ENCODE data around the gene SPOCK2. TPM values are rescaled to one million over a fixed set of nuclear protein-coding genes. Genes with fewer than 3 reads are reported as not detected.
"Not testable (repeated sequence)": the region's sequence is repeated elsewhere in the genome, so short reads cannot be mapped to it uniquely, and the experiment has no call there.

SPOCK2 gene
- total RNA-seq, 1 experiment from 2014 or later, result not detected

DNA sequence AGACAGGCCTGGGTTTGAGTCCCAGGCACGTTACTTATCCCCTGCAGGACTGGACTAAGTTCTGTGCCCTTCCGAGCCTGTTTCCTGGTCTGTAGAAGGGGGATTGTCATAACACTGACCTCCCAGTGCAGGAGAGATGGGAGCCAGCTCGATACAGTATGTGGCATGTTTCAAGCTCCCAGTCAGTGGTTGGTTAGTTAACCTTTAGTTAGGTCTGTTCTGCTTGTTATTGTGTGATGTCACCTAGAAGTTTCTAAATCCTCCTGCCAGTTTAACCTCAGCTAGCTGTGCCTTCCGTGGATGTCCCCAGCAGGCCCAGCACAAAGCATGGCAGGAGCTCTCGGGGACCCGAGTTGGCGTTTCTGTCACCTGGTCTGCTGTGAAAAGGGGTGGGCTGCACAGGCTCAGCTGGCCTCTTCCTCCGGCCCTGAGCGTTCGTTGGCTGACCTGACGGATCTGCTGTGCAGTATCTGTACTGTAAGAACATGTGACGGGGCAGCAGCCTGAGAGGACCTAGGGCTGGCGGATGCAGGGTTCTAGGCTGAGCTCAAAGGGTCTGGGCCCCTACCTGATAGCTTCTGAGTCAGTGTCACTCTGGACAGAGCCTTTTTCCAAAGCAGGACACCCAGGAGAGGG, 53.0 kb downstream of the SPOCK2 start:
- Histone ChIP-seq H3K27me3 (no peaks in the 10 kb centered on the region), H3K4me3 (no peak overlapping the region), H3K9me3 (no peaks in the 10 kb centered on the region), H3K36me3 (no peaks in the 10 kb centered on the region)
- no peak for DNase-seq

DNA sequence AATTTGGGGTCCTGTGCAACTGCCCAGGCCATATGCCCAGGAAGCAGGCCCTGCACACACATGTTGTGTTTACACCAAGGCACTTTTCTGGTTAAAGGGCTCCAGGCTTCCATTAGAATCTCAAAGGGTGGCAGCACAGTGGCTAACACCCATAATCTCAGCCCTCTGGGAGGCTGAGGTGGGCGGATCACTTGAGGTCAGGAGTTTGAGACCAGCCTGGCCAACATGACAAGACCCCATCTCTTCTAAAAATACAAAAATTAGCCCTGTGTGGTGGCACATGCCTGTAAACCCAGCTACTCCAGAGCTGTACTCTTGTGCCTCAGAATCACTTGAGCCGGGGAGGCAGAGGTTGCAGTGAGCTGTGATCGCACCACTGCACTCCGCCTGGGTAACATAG, 53.6 kb downstream of the SPOCK2 start:
- DNase-seq, result no peak
- H3K9me3 ChIP-seq, result no peaks in the 10 kb centered on the region
- no peak overlapping the region for H3K4me3 ChIP-seq
- no peaks in the 10 kb centered on the region for H3K27me3 ChIP-seq
- H3K36me3 ChIP-seq, result no peaks in the 10 kb centered on the region

DNA sequence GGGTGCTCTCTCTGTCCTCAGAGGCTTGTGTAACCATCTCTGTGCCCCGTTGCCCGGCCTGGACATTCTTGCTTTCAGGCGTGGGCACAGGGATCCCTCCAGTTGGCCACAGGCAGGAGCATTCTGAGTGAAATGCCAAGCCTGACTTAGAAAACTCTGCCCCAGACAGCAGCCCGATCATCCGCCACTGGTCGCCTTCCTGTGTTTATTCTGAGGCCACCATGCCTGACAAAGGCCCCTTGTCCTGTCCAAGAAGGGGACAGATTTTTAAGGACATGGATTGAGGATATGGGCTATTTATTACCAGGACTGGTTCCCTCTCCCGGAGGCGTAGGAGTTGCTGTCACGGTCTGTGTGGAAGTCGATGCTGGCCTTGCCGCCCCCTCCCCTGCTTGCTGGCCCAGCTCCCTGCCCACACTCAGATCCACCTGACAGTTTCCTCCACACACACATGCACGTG, 54.3 kb downstream of the SPOCK2 start:
- DNase-seq, result no peak

DNA sequence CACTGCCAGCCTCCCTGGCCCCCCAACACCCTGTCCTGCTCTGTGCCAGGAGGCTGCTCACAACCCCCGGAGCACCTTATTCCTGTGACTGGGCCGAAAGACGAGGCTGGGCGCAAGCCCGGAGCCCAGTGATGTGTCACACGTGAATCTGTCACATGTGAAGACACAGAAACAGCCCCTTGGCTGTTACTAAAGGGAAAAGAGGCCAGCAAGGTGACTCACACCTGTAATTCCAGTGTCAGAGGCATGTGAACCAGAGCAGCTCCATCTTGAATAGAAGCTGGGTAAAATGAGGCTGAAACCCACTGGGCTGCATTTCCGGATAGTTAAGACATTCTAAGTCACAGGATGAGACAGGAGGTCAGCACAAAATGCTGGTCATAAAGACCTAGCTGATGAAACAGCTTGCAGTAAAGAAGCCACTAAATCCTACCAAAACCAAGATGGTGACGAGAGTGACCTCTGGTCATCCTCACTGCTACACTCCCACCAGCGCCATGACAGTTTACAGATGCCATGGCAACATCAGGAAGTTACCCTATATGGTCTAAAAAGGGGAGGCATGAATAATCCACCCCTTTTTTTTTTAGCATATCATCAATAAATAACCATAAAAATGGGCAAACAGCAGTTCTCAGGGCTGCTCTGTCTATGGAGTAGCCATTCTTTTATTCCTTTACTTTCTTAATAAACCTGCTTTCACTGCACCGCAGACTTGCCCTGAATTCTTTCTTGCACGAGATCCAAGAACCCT, 55.8 kb downstream of the SPOCK2 start:
- H3K27me3 ChIP-seq, H3K36me3 ChIP-seq, H3K4me3 ChIP-seq, DNase-seq, H3K9me3 ChIP-seq: not testable (repeated sequence)

More for the DNA sequence above, 54.3 kb downstream of the SPOCK2 start:
- Histone ChIP-seq H3K9me3 (no peaks in the 10 kb centered on the region), H3K4me3 (no peak overlapping the region), H3K36me3 (no peaks in the 10 kb centered on the region), H3K27me3 (no peaks in the 10 kb centered on the region)

DNA sequence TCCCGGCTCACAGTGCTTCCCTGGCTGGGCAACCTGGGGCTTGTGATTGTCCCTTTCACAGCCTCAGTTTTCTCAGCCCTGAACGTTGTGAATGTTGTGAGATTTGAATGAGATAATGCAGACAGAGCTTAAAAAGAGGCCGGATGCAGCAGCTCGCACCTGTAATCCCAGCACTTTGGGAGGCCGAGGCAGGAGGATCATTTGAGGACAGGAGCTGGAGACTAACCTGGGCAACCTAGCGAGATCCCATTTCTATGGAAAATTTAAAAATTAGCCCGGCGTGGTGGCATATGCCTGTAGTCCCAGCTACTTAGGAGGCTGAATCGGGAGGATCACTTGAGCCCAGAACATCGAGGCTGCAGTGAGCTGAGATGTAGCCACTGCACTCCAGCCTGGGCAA, 56.6 kb downstream of the SPOCK2 start:
- H3K9me3 ChIP-seq, result no peaks in the 10 kb centered on the region
- H3K27me3 ChIP-seq, result no peaks in the 10 kb centered on the region
- no peaks in the 10 kb centered on the region for H3K36me3 ChIP-seq
- H3K4me3 ChIP-seq, result no peak overlapping the region
- DNase-seq, result no peak

- no peak overlapping the region for H3K4me3 ChIP-seq
- no peaks in the 10 kb centered on the region for H3K9me3 ChIP-seq
- no peaks in the 10 kb centered on the region for H3K36me3 ChIP-seq
- H3K27me3 ChIP-seq, result no peaks in the 10 kb centered on the region
- no peak for DNase-seq
Measured at GRCh38 chr10:72030762-72031543, 57.4 kb downstream of the SPOCK2 start.

DNA sequence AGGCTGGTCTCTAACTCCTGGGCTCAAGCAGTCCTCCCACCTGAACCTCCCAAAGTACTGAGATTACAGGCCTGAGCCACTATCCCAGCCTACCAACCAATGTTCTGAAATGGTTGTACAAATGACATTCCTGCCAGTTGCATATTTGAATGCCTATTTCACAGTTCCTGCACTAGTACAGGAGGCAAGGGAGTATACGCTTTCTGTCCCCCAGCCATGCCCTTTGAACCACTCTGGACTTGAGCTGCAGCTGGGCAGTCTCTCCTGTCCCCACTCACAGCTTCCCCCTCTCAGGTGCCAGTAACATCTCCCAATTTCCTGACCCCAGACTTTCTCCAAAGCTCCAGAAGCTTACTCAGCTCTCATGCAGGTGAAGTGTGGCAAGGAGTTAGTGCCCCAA, 58.9 kb downstream of the SPOCK2 start:
- no peaks in the 10 kb centered on the region for H3K36me3 ChIP-seq
- DNase-seq, result no peak

GRCh38 chr10:72027498-72027897, 60.9 kb downstream of the SPOCK2 start:
- DNase-seq, result peak; percentile 42
- H3K36me3 ChIP-seq, result no peaks in the 10 kb centered on the region
- H3K27me3 ChIP-seq, result no peaks in the 10 kb centered on the region
- H3K9me3 ChIP-seq, result no peaks in the 10 kb centered on the region
- no peak overlapping the region for H3K4me3 ChIP-seq

More for the DNA sequence above, 58.9 kb downstream of the SPOCK2 start:
- no peaks in the 10 kb centered on the region for H3K27me3 ChIP-seq
- no peaks in the 10 kb centered on the region for H3K9me3 ChIP-seq
- H3K4me3 ChIP-seq, result no peak overlapping the region

DNA sequence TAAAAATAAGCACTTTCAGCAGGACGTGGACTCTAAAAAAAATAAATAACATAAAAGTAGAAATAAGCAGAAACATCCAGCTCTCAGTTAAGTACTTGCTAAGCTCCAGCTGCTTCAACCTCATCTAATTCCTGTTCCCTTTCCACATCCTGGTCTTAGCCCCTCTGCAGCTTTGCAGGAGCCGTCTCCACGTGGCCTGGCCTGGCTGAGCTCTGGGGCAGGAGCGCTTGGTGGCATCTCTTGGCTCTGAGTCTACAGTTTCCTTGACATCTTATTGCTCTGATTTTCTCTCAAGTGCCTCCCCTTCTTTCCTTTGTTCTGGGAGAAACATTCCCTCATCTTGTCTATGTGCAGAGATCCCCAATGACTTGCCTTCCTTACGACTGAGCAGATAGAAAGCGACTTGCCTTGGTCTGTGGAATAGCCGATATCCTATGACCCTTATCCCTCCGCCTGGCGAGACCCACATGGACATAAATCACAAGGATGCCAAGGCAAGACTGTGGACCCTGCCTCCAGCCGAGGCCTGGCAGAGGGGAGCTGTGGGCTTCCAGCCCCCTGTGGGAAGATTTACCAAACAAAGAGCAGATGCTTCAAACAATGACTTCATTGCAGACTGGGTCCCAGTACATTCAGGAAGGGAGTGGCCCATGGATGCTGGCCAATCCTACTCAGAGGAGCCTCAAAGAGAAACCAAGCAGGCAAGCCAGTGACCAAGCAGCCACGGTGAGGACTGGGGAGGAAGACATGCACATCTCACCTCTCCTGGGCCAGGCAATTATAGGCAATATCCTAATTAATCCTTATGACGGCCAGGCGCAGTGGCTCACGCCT, 61.9 kb downstream of the SPOCK2 start:
- Histone ChIP-seq H3K27me3 (no peaks in the 10 kb centered on the region), H3K9me3 (no peaks in the 10 kb centered on the region), H3K36me3 (no peaks in the 10 kb centered on the region), H3K4me3 (no peak overlapping the region)
- DNase-seq, result peak; percentile 86

DNA sequence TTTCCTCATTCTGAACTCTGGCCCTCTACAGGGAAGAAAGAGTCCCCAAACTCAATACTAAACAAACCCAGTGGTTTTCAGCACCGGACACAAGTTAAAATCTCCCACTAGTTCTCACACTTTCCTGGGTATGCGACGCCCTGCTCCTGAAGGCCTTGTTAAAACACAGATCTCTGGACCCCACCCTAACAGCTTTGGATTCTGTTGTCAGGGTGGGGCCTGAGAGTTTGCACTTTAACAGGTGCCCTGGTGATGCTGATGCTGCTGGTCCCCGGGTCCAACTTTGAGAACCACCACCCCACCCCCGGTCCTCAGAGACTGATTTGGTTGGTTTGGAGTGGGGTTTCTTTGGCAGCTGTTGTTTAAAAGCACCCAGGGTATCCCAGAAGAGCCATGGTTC, 62.5 kb downstream of the SPOCK2 start:
- no peaks in the 10 kb centered on the region for H3K27me3 ChIP-seq
- H3K36me3 ChIP-seq, result no peaks in the 10 kb centered on the region
- no peaks in the 10 kb centered on the region for H3K9me3 ChIP-seq
- DNase-seq, result no peak
- H3K4me3 ChIP-seq, result no peak overlapping the region

- no peak for DNase-seq
Measured at GRCh38 chr10:72025400-72025799, 63.0 kb downstream of the SPOCK2 start.

GRCh38 chr10:72024596-72024995, 63.8 kb downstream of the SPOCK2 start:
- Histone ChIP-seq H3K36me3 (no peaks in the 10 kb centered on the region), H3K27me3 (no peaks in the 10 kb centered on the region)
- DNase-seq, result no peak

More at GRCh38 chr10:72025400-72025799, 63.0 kb downstream of the SPOCK2 start:
- no peaks in the 10 kb centered on the region for H3K36me3 ChIP-seq
- no peaks in the 10 kb centered on the region for H3K9me3 ChIP-seq
- H3K4me3 ChIP-seq, result no peak overlapping the region
- no peaks in the 10 kb centered on the region for H3K27me3 ChIP-seq

GRCh38 chr10:72022228-72022627, 66.1 kb downstream of the SPOCK2 start:
- H3K27me3 ChIP-seq, result no peaks in the 10 kb centered on the region
- H3K9me3 ChIP-seq, result no peaks in the 10 kb centered on the region
- H3K4me3 ChIP-seq, result no peak overlapping the region
- no peaks in the 10 kb centered on the region for H3K36me3 ChIP-seq
- no peak for DNase-seq

More at GRCh38 chr10:72024596-72024995, 63.8 kb downstream of the SPOCK2 start:
- no peak overlapping the region for H3K4me3 ChIP-seq
- no peaks in the 10 kb centered on the region for H3K9me3 ChIP-seq

DNA sequence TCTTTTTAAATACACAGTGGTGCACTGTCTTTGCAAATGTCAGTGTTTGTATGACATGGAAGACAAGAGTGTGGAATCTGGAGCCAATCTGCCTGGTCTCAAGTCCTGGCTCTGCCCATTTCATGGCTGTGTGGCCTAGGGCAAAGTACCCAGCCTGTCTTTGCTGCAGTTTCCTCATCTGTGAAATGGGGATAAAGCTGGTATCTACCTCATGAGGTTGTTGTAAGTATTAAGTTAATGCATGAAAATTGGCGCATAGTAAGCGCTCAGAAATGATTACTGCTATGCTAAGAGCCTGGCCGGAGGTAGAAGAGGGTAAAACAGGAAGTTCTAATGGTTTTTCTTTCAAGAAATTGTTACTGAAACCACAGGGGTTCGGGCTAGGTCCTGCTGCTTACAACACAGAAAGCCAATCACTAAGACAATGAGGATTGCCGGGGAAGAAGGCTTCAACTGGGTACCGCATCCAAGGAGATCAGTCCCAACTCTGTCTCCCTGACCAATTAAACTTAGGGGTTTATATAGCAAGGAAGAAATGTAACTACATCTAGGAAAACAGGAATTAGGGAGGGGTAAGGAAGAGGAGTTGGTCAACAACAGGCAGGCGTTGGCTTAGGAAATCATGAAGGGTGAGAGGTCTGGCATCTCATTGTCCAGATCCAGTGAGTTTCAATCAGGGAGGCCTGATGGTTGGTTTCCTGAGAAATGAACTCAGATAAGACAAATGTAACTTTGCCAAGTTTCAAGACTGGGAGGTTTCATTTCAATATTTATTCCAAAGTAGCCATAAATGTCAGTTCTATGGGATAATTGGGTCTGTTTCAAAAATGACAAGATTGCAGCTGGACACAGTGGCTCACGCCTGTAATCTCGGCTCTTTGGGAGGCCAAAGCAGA, 67.2 kb downstream of the SPOCK2 start:
- no peak for DNase-seq
- H3K9me3 ChIP-seq, result no peaks in the 10 kb centered on the region

GRCh38 chr10:72019085-72019876, 69.1 kb downstream of the SPOCK2 start:
- no peaks in the 10 kb centered on the region for H3K9me3 ChIP-seq
- no peak for DNase-seq
- peaks cover 3% of the 10 kb centered on the region for H3K36me3 ChIP-seq
- H3K27me3 ChIP-seq, result no peaks in the 10 kb centered on the region
- H3K4me3 ChIP-seq, result no peak overlapping the region

More for the DNA sequence above, 67.2 kb downstream of the SPOCK2 start:
- Histone ChIP-seq H3K36me3 (no peaks in the 10 kb centered on the region), H3K27me3 (no peaks in the 10 kb centered on the region), H3K4me3 (no peak overlapping the region)

Data from MG63 (cell line).